SK-N-SH treated with all-trans-retinoic acid at 6 μM for 48 hours (cell line): ENCODE results near the gene OR51A7.

Experiments
- BACH2 ChIP-seq: fragments of 250-450 bp; sonication (Bioruptor Pico); IDR thresholded peaks from 2 replicates; pipeline ENCODE4 v1.9.0; 2021; ENCODE audit warnings: mild to moderate bottlenecking, borderline replicate concordance
- CREB5 ChIP-seq: fragments of 250-450 bp; sonication (Bioruptor Pico); IDR thresholded peaks from 2 replicates; pipeline ENCODE4 v1.5.1; 2020; ENCODE audit warnings: low read depth, mild to moderate bottlenecking, moderate library complexity
- CSDC2 ChIP-seq: fragments of 250-450 bp; sonication (Bioruptor Pico); IDR thresholded peaks from 2 replicates; pipeline ENCODE4 v1.5.0; 2020; ENCODE audit warnings: mild to moderate bottlenecking, moderate library complexity
- ESRRG ChIP-seq: fragments of 250-450 bp; sonication (Bioruptor Pico); IDR thresholded peaks from 2 replicates; pipeline ENCODE4 v1.6.1; 2021; ENCODE audit warnings: mild to moderate bottlenecking
- GLIS3 ChIP-seq: fragments of 250-450 bp; sonication (Bioruptor Pico); IDR thresholded peaks from 2 replicates; pipeline ENCODE4 v1.5.0; 2020; ENCODE audit warnings: mild to moderate bottlenecking, moderate library complexity
- OSR1 ChIP-seq: fragments of 250-450 bp; sonication (Bioruptor Pico); IDR thresholded peaks from 2 replicates; pipeline ENCODE4 v1.8.0; 2022; ENCODE audit warnings: moderate library complexity, mild to moderate bottlenecking, inconsistent platforms
- PATZ1 ChIP-seq: fragments of 250-450 bp; sonication (Bioruptor Pico); IDR thresholded peaks from 2 replicates; pipeline ENCODE4 v1.8.0; 2020; ENCODE audit warnings: mild to moderate bottlenecking, moderate library complexity, borderline replicate concordance
- RARB ChIP-seq: fragments of 250-450 bp; sonication (Bioruptor Pico); IDR thresholded peaks from 2 replicates; pipeline ENCODE4 v1.8.0; 2021; ENCODE audit warnings: mild to moderate bottlenecking, moderate library complexity
- SNAI2 ChIP-seq: fragments of 250-450 bp; sonication (Bioruptor Pico); IDR thresholded peaks from 2 replicates; pipeline ENCODE4 v1.5.0; 2020; ENCODE audit warnings: mild to moderate bottlenecking, moderate library complexity
- TCF4 ChIP-seq: fragments of 250-450 bp; sonication (Bioruptor Pico); IDR thresholded peaks from 2 replicates; pipeline ENCODE4 v1.8.0; 2021; ENCODE audit warnings: mild to moderate bottlenecking, moderate library complexity, borderline replicate concordance
- TOX ChIP-seq: fragments of 250-450 bp; sonication (Bioruptor Pico); IDR thresholded peaks from 2 replicates; pipeline ENCODE4 v1.8.0; 2021; ENCODE audit warnings: mild to moderate bottlenecking, moderate library complexity, borderline replicate concordance
- ZC3H10 ChIP-seq: fragments of 250-450 bp; sonication (Bioruptor Pico); IDR thresholded peaks from 2 replicates; pipeline ENCODE4 v1.5.1; 2021; ENCODE audit warnings: mild to moderate bottlenecking, moderate library complexity
- ZFP30 ChIP-seq: fragments of 450-650 bp; formaldehyde crosslinking; IDR thresholded peaks from 2 replicates; pipeline ENCODE4 v1.5.0; 2022; ENCODE audit warnings: mild to moderate bottlenecking, moderate library complexity
- ZNF8 ChIP-seq: fragments of 450-650 bp; formaldehyde crosslinking; IDR thresholded peaks from 2 replicates; pipeline ENCODE4 v1.5.0; 2020; ENCODE audit warnings: mild to moderate bottlenecking, moderate library complexity

- TF ChIP-seq ESRRG (CRISPR knock-in tag) = no peak
- no peak for TF ChIP-seq RARB (CRISPR knock-in tag)
- TF ChIP-seq PATZ1 (CRISPR knock-in tag) = no peak
- no peak for TF ChIP-seq OSR1 (CRISPR knock-in tag)
- no peak for TF ChIP-seq TOX
- TF ChIP-seq SNAI2 = no peak
- no peak for TF ChIP-seq ZFP30 (CRISPR knock-in tag)
- TF ChIP-seq GLIS3 (CRISPR knock-in tag) = no peak
- TF ChIP-seq TCF4 (CRISPR knock-in tag) = no peak
- TF ChIP-seq BACH2 (CRISPR knock-in tag) = no peak
- TF ChIP-seq ZNF8 = no peak
- TF ChIP-seq CREB5 (CRISPR knock-in tag) = no peak
- no peak for TF ChIP-seq CSDC2
- no peak for TF ChIP-seq ZC3H10 (CRISPR knock-in tag)
Measured at GRCh38 chr11:4890279-4890678, 13.3 kb upstream of the OR51A7 start.
